Kidney epithelial cell (primary cell): ENCODE results near the gene PTGFR. TPM values are rescaled to one million over a fixed set of nuclear protein-coding genes. Genes with fewer than 3 reads are reported as not detected.

Source experiments
- DNase-seq: peaks from one replicate; pipeline ENCODE4 v3.0.0-alpha.2; 2010; ENCODE audit warnings: low read depth
- H3K27me3 ChIP-seq: 2 replicates; pipeline ENCODE4 v1.6.0; 2011; ENCODE audit warnings: low read length; ENCODE audit not compliant: control insufficient read depth, insufficient read depth
- H3K36me3 ChIP-seq: 2 replicates; pipeline ENCODE4 v1.5.1; 2011; ENCODE audit warnings: low read length; ENCODE audit not compliant: control insufficient read depth, insufficient read depth
- H3K4me3 ChIP-seq: 2 replicates; pipeline ENCODE4 v1.5.1; 2011; ENCODE audit warnings: low read depth, mild to moderate bottlenecking, control low read depth, low read length
- total RNA-seq: library from RNA; depleted of rRNA; stranded (reverse); fragments of >200 nt; gene quantifications from 2 replicates; pipeline ENCODE4 v1.2.3, GENCODE V29; 2015
- TF ChIP-seq, protein P1 (sequence below): IDR thresholded peaks from 2 replicates; pipeline ENCODE4 v1.5.1; 2011; ENCODE audit warnings: mild to moderate bottlenecking, moderate library complexity, low read length, control low read depth, inconsistent platforms; ENCODE audit not compliant: insufficient read depth, poor library complexity, severe bottlenecking

The PTGFR gene
- total RNA-seq, 1 donor from 2014 or later: 0.38 TPM

DNA sequence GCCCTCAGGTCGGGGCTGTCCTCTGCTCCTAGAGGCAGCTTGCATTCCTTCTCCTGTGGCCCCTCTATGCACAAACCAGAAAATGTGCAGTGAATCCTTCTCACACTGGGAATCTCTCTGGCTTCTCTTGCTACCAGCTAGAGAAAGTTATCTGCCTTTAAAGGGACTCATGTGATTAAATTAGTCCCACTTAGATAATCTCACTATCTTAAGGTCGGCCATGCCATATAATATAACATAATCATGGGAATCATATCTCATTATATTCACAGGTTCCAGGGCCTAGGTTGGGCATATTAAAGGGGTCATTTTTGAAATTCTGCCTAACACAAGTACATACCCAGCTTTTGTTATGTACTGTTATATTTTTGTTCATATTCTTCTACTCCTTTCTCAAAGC lies 31.4 kb downstream of the PTGFR start:
- DNase-seq: no peak
- no peak overlapping the region for H3K4me3 ChIP-seq
- TF ChIP-seq, protein P1, sequence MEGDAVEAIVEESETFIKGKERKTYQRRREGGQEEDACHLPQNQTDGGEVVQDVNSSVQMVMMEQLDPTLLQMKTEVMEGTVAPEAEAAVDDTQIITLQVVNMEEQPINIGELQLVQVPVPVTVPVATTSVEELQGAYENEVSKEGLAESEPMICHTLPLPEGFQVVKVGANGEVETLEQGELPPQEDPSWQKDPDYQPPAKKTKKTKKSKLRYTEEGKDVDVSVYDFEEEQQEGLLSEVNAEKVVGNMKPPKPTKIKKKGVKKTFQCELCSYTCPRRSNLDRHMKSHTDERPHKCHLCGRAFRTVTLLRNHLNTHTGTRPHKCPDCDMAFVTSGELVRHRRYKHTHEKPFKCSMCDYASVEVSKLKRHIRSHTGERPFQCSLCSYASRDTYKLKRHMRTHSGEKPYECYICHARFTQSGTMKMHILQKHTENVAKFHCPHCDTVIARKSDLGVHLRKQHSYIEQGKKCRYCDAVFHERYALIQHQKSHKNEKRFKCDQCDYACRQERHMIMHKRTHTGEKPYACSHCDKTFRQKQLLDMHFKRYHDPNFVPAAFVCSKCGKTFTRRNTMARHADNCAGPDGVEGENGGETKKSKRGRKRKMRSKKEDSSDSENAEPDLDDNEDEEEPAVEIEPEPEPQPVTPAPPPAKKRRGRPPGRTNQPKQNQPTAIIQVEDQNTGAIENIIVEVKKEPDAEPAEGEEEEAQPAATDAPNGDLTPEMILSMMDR: no peak
- no peaks in the 10 kb centered on the region for H3K27me3 ChIP-seq
- no peaks in the 10 kb centered on the region for H3K36me3 ChIP-seq

DNA sequence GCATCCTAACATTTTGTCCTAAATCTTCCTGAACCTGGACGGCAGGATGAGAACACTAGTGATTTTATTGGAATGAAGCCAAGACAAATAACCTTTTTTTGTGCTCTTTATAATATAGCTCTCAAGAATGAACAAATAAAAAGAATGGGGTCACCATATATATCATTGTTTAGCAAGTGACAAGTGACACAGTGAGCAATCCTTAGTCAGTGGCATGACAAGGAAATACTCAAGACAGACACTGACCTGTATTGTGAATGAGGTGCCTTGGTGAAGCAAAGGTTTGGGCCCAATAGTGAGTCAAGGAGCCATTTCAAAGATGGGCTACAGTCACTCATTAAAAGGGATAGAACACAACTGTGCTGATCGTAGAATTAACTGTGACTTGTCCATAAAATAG lies 35.7 kb downstream of the PTGFR start:
- no peak for DNase-seq
- Histone ChIP-seq H3K4me3 (no peak overlapping the region), H3K27me3 (no peaks in the 10 kb centered on the region), H3K36me3 (no peaks in the 10 kb centered on the region)
- TF ChIP-seq, protein P1: no peak

- Histone ChIP-seq H3K36me3 (no peaks in the 10 kb centered on the region), H3K27me3 (no peaks in the 10 kb centered on the region), H3K4me3 (no peak overlapping the region)
- TF ChIP-seq, protein P1: no peak
- no peak for DNase-seq
Observed at GRCh38 chr1:78527706-78528105, 36.9 kb downstream of the PTGFR start.

GRCh38 chr1:78533527-78533926 lies 42.8 kb downstream of the PTGFR start:
- Histone ChIP-seq H3K36me3 (no peaks in the 10 kb centered on the region), H3K27me3 (no peaks in the 10 kb centered on the region), H3K4me3 (no peak overlapping the region)
- TF ChIP-seq, protein P1: no peak
- DNase-seq: no peak

DNA sequence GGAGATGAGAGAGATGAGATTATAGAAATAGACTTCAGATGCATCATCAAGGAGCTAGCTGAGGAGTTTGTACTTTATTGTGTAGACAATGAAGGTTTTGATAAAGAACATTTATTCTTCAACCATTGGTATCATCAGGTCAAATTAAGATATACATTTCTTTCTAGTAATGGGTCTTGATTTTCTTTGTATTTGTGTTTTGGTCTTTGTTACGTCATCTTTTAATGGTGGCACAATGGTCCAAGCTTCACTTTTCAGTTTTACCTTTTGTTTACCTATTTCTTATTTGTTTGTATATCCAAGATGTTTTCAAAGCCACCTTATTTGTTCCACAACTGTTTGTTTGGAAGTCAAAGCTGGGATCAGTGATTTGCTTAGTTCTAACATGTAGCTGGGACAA lies 44.5 kb downstream of the PTGFR start:
- H3K36me3 ChIP-seq: no peaks in the 10 kb centered on the region
- no peak for DNase-seq
- TF ChIP-seq, protein P1: no peak

DNA sequence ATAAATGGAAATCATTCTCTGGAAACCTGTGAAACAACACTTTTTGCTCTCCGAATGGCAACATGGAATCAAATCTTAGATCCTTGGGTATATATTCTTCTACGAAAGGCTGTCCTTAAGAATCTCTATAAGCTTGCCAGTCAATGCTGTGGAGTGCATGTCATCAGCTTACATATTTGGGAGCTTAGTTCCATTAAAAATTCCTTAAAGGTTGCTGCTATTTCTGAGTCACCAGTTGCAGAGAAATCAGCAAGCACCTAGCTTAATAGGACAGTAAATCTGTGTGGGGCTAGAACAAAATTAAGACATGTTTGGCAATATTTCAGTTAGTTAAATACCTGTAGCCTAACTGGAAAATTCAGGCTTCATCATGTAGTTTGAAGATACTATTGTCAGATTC lies 45.7 kb downstream of the PTGFR start:
- TF ChIP-seq, protein P1: no peak
- DNase-seq: no peak
- Histone ChIP-seq H3K36me3 (no peaks in the 10 kb centered on the region), H3K27me3 (no peaks in the 10 kb centered on the region), H3K4me3 (no peak overlapping the region)

More for the DNA sequence above, 44.5 kb downstream of the PTGFR start:
- no peaks in the 10 kb centered on the region for H3K27me3 ChIP-seq
- no peak overlapping the region for H3K4me3 ChIP-seq
